Activated T-cell treated with anti-CD3 and anti-CD28 coated beads, Interleukin-2, amount 50 U/mL, for 48 hours (primary cell): ENCODE data around the gene CTNNA1.

Experiments
- DNase-seq, 2 experiments: peaks; one replicate each; pipeline ENCODE4 v3.0.0-alpha.2; 2020

CTNNA1 gene

DNA sequence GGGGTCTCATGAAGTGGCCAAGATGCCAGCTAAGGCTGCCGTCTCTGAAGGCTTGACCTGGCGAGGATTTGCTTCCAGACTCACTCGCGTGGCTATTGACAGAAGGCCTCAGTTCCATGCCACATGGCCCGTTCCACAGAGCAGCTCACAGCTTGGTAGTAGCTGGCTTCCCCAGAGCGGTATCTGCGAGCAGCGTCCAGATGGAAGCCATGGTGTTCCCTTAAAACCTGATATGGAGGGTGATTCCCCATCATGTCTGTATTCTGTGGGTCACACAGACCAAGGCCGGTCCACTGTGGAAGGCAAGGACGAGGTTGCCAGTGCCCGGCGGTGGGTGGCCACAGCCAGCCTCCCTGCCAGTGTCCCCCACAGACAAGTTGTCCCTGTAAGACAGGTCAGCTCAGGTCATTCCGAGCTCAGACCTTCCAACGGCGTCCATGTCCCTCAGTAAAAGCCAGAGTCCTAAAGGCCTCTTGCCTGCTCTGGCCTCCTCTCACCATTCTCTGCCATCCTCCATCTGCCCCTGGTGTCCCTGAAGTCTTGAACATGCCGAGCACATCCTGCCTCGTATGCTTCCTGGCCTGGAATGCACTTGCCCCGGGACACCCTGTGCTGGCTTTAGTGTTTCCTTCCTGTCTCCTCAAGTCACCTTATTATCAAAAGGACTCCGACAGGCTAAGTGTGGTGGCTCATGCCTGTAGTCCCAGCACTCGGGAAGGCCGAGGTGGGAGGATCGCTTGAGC, 183.2 kb downstream of the CTNNA1 start:
- no peak for DNase-seq

DNA sequence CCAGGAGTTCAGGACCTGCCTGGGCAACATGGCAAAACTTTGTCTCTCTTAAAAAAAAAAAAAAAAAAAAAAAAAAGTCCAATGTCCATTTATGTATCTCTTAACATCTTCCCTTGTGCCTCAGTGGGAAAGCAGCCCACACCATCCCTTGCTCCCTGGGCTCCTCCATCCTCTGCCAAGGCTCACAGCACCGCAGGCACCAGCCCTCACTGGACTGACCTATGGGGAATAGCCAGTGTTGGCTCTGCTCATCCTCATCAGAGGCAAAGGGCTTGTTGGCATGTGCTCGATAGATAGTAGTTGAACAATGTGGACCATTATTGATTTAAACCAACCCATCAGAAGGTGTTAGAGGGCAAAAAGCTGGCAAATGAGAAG, 183.7 kb downstream of the CTNNA1 start:
- no peak for DNase-seq

DNA sequence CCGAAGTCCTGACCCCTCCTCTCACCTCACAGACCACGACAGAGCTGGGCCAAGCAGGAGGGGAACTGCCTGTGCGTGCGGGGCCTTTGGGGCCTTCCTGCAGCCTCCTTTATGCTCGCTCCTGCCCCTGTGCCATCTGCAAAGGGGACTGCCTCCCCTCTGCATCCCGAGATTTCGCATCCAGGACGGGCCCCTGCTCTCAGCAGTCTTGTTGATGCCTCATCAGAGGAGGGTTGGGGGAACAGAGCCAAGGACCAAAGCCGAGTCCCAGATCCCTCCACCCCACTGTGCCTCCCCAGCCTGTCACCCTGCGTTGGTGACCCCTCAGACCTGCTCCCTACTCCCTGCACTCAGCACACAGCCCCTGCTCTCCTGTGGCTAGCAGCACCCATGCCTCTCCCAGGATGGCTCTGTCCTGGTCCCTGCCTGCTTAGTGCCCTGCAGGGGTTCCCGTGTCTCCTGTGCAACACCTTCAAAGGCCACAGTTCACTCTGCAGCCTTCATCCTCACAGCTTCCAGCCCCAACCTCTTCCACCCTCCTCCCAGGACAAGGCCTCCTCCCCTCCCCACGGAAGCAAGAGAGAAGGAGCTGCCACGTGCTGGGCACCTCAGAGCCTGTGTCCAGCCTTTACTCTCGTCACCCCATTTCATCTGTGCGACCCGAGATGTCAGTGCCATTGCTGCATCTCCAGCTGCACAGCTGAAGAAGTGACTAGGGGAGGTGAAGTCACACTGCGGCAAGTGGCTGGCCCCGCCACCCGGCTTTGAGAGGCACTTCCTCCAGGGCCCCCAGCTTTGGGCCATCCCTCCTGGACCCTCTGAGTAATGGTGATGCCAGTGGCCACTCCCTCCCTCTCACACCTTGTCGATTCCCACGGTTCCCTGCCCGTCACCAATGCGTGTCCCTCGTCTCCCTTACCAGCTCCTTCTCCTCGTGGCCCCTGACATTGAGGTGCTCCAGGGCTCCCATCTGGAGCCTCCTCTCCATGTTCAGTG, 184.5 kb downstream of the CTNNA1 start:
- DNase-seq, result no peak

DNA sequence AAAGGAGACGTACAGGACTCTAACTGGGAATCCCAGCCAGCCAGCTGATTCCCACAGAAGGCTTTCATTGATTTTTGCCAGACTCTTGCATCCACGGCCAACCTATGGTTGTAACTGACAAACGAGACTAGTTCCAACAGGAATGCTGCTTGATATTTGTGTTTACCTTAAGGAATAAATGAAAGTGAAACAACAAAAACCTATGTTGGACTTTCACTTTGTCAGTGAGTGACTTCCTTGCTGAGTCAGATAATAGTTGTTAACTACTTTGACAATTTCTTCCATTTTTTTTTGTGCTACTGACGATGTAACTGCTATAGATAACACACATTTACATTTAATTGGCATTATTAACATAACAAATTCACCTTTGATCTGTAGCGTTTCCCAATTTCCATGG, 185.3 kb downstream of the CTNNA1 start:
- no peak for DNase-seq

DNA sequence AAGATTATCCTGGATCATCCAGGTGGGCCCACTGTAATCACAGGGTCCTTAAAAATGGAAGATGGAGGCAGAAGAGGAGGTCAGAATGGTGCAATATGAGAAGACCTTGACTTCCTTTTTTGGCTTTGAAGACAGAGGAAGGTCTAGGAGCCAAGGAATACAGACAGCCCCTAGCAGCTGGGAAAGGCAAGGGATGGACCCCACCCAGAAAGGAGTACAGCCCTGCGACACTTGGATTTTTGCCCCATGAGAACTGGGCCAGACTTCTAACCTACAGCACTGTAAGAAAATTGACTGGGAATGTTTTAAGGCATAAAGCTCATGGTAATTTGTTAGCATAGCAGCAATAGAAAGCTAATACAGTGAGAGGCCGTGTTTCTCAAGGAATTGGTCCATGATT, 188.8 kb downstream of the CTNNA1 start:
- no peak for DNase-seq

DNA sequence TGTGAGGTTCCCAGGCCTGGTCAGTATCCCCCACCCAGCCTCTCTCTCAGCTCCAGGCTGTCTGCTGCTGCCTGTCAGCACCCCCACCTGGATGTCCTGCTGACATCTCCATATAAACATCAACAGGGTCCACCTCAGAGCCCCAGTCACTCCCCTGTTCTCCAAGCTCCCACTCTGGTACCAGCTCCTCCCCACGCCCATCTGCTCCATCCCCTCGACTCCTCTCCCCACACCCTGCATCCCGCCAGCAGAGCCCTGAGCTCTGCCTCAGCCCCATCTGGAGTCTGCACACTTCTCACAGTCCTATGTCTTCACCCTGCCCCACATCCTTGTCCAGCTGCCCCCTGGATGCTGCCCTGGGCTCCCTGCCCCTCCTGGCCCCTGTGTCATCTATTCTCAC, 189.6 kb downstream of the CTNNA1 start:
- no peak for DNase-seq

DNA sequence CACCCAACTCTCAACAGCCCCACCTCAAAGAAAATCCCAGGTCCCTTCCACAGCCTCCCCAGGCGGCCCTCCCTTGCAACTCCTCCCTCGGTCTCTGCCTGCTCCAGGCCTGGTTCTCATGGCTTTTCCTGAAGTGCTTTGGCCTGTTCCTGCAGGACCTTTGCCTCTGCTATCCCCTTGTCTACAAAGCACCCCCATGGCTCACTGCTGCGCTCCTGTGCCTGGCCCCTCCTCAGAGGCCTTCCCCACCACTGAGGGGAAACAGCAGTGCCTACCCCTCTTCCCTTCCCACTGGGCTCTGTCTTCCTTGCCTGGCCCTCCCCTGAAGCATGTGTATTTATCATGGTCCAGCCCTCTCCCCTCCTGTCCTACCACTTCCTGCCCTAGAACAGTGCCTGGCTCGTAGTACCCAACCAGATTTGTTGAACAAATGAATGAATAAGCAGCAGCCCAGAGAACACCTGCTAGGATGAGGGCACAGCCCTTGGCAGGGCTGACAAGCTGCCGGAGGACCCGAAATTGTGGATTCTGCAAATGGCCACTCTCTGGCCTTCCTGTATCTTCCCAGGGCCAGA, 190.5 kb downstream of the CTNNA1 start:
- no peak for DNase-seq

DNA sequence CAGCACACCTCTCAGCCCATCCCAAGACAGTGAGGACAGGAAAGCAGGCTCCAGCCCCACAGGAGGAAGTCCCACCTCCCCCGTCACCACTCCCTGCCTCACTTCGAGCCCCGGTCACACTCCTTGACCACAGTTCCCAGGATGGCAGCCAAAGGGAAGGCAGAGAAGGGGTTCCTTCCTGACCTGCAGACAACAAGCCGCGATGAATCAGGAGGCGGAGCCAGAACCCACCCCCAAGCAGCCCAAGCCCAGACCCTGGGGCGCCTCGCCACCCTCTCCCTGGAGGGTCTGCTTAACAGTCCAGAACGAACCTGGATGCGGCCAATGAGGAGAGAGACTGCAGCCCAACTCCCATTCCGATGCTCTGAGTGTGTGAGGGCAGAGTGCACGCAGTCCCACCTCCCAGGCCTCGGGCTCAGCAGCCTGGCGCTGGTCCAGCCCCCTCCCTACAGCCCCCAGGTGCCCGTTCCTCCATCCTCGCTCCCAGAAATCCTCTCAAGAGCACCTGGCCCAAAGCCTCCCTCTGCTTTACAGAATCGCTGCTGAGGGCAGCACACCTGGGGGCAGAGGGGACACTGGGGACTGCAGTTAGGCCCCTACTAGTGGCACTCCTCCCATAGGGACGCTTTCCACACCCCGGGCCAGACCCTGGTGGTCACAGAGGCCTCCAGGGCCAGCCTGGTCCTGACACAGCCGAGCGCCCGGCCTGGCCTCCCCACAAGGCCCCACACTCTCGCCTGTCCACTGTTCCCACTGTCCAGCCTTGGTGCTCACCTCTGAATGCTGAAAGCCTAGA, 191.5 kb downstream of the CTNNA1 start:
- DNase-seq, result no peak

DNA sequence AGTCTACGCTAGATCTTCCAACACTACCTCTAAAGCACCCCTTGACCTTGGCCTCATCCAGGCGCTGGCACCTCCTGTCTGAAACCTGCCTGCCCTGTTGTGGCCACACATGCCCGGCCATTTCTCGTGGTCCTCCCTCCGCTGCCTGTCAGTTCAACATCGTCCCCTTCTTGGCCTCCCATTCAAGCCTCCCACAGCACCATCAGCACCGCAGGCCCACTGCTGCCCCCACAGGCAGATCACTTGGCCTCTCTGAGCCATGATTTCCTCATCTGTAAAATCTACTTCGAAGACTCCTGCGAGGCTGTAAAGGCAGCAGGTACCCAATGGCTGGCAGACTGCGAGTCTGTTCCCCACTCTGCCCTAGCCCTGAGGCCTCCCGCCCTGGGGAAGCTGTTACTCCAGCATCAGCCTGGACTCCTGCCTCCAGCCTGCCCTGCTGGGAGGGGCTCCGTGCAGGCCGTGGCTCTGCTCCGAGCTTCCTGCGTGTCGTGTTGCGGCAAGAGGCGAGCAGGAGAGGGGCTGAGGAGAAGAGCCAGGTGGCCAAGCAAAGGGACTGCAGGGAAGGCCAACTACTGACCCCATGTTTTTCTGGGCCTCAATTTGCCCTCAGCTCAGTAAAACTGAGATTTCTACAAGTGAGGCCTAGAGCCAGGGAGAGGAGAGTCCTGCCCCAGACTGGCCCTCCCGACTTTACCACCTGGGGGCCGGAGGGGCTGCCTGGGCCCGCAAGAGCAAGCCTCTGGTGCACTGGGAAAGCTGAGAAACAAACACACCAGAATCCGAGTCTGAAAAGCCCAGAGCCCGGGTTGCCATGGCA, 192.4 kb downstream of the CTNNA1 start:
- DNase-seq, result no peak

DNA sequence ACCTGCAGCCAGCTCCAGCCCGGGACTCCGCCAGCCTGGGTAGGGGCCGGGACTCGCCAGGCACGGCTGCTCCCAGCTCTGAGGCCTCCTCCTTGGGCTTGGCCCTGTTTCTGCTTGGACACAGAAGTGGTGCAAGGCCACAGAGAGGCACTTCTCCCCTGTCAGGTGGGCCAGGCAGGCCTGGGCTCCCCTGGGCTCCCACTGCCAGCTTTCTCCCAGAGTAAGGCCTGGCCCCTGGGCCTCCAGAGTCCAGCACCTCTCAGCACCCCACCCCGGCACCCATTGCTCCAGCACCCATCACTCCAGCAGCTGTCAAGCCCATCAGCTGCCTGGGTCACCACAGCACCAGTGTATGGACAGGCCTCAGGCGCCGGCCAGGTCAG, 193.0 kb downstream of the CTNNA1 start:
- no peak for DNase-seq

DNA sequence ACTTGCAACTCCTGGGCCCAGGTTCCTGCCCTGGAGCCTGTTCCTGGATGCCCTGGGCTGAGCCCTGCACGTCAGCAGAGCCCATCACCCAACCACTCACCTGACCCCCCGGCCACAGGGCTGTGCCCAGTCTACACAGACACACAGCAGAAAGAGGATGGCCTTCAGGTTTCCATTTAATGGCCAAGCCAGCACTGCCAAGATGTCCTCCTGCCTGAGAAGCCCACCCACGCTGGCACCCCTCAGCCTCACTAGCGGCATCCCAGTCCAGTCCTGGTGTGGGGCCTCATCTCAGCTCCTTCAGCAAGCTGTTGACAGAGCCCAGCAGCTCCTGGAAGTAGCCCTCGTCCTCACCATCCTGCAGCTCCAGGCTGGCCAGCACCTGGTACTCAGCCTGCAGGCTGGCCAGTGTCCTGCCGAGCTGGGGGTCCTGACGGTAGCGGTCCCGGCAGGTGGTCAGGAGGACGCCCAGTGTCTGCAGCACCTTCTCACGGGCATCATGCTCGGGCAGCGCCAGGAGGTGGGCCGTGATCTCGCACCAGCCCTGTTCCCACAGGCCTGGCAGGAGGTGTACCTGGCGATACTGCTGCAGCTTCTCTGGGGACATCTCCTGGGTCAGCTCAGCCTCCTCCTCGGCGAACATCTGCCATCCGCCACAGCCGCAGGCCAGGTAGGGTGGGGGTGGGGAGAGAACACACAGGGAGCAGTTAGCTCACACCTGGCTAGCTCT, 193.8 kb downstream of the CTNNA1 start:
- no peak for DNase-seq

DNA sequence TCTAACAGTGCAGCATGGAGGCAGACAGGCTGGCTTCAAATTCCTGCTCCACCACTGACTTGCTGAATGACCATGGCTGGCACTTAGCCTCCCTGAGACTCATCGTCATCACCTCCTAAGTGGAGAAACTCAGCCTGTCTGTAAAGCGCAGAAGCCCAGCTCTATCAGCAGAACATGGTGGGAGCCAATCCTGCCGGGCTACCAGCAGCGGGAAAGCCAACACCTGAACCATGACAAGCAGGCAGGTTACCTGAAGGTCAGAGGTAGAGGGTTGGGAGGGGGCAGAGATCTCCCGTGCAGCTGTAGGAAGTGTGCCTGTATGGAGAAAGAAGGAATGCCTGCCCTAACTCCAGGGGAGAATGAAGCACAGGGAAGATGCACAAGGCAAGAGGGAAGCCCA, 194.6 kb downstream of the CTNNA1 start:
- DNase-seq, result no peak

DNA sequence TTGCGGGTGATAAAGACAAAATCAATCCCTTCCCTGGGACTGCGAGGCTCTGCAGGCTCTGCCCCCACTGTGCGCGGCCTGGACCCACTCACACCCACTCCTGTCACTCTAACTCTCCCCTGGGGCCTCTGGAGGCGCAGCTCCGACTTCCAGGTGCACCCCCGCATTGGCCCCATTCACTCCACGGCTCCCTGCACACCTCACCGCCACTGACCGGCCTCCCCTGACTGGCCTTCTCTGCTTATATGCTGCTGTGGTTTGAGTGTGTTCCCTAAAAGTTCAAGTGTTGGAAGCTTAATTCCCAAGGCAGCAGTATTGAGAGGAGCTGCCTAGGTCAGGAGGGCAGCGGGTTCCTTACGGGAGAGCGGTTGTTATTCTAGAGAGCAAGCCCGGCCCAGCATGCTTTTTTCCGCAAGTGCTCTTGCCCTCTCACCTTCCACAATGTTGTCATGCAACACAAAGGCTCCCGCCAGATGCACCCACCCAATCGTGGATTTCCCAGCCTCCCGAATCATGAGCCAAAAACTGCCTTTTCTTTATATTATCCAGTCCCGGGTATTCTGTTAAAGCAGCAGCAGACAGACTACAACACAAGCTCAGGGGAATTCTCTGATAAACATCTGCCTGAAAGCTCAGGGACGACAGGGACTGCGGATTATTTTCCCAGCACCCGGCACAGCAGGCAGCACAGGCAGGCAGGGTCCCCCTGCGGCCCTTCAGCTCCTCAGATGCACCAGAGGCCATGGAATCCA, 195.4 kb downstream of the CTNNA1 start:
- no peak for DNase-seq

DNA sequence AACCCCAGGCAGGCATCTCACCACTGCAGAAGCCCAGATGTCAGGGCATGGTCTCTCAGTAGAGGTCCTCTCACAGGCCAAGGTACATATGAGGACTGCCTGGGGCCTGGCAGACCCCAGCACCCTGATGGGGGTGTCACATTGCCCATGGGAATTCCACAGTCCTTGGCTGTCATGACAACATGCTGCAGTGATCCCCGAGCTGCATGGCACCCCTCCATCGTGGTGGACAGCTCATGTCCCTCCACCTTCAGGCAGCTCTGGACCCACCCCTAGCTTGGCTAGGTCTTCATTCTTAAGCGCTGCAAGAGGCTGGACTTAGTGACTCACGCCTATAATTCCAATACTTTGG, 196.0 kb downstream of the CTNNA1 start:
- DNase-seq, result no peak

DNA sequence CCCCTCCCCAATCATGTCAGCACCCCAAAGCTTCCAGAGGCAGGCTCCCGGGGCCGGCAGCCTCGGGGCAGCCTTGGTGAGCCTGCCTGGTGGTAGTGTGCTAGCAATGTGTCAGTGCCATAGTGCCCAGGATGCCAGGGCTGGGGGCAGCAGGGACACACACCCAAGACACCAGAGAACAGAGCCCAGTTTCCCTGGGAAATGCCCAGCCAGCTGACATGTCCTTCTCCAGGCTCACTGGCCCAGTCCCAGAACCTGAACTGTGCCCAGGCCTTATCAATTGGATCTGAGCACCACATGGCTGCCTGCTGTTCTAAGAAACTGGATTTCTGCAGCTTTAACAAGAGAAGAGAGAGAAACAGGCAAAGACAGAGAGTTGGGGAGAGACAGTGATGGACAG, 196.8 kb downstream of the CTNNA1 start:
- no peak for DNase-seq

DNA sequence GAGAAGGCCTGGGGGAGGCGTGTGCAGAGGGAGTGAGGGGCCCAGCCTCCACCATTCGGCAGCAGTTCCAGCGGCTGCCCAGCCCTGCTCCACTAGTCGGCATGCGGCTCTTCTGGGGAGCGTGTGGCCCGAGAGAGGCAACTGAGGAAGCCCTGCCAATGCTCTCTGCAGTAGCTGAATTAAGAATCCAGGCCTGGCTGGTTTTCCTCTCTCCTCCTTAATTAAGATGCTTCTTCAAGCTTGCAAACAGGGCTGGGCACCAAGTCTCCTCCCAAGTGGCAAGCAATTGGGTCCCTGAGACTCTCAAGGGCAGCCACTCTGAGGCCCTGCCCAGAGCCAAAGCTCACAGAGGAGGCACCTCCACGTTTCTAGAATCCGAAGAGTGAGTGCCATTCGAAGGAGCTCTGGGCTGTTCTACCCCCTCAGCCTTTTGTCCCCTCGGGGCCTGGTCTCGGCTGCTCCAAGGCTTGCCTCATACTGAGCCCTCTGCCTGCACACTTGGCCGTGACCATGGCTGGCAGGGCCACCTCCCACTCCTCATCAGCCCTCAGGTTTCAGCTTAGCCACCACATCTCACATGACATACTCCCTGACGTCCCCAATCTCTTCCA, 197.3 kb downstream of the CTNNA1 start:
- no peak for DNase-seq

DNA sequence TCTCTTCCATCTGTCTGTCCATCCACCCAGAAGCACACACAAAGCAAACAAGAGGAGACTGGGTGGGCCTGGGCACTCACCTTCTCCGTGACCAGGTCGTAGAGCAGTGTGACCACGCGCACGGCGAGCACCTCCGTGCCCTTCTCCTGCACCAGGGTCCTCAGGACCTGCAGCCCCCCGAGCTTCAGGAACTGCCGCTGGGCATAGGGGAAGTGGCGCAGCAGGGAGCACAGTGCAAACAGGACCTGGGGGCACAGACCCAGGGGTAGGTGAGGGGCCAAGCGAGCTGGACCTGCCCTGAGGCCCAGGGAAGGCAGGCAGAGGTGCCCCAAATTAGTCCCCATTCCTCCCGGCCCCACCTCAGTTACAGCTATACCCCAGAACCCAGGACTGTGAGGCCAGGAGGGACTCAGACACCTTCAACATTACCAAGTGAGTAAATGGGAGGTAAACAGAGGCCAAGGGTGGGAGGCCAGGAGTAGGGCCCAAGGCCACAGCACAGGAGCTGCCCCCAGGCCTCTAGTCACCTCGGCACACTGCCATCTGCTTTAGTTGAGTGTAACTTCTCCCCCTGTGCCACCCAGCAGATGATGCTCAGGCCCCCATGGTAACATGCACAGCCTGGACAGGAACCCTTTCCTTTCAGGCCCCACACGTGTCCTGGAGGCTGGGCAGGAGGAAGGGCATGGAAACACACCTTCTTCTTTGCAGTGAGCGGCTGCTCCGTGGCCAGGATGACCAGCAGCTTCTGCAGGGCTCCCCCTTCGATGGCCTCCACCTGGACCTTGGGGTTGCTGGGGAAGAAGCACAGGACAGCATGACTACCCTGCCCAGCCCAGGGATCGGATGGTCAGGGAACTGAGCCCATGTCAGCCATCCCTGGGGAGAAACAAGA, 198.1 kb downstream of the CTNNA1 start:
- DNase-seq, result no peak

DNA sequence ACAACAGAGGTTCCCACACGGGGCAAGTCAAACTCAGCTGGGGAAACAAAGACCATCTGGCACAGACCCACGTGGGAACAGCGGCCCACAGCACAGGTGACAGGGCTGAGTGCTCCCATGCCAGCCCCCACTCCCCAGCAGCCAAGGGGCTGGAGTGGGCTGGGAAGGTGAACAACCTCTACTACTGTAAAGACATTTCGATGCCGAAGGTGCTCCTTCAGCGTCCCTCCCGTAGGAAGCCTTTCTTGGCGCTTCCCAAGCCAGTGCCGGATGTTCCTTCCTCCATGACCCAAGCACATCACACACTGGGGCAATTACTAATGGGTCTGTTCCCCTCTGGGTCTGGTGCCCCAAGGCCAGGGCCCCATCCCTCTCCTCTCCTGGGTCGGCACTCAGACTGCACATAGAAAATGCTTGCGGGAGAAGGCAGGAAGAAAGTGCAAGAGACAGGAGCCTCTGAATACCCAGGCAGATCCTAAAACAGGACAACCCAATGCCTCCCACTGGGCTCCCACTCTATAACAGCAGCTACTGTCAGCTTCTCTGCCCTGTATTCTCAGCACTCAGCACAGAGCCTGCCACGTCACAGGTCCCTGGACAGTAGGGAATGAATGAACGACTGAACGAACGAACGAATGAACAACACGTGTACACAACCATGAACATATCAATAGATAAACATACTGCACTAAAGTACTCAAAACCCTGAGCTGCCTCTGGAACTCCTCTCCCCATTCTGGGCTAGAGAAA, 198.9 kb downstream of the CTNNA1 start:
- DNase-seq, result no peak
